ENCODE results near the gene OPRD1. TPM values are rescaled to one million over a fixed set of nuclear protein-coding genes. Genes with fewer than 3 reads are reported as not detected.

OPRD1 gene
- total RNA-seq, 1 experiment from 2014 or later = 0.23 TPM

DNA sequence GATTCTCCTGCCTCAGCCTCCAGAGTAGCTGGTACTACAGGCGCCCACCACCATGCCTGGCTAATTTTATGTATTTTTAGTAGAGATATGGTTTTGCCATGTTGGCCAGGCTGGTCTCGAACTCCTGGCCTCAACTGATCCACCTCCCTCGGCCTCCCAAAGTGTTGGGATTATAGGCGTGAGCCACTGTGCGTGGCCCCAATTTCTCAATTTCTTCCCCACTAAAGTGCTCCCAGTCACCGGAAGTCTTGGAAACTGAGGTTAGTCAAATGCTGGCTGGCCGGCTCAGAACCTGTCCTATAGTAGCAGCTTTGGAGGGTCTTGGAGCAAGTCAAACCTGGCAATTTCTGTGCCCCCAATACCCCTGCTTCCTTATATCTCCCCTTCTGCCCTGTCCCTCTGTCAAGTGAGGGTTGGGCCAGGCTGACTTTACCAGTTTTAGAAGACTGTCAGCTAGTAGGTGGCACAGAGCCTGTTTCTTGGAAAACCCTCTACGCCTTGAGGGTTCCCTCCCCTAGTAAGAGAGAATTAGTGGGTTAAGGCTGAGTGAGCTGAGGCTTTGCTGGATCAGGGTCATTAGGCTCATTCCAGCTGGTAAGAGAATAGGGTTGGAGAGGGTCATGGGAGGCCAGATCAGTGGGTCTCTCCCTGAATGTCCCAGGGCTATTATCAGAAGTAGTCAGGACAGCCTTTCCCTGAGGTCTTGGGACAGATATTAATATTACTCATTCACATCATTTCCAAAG is 94.1 kb downstream of the OPRD1 start:
- no peak for DNase-seq (ENCODE audit: low read depth)

DNA sequence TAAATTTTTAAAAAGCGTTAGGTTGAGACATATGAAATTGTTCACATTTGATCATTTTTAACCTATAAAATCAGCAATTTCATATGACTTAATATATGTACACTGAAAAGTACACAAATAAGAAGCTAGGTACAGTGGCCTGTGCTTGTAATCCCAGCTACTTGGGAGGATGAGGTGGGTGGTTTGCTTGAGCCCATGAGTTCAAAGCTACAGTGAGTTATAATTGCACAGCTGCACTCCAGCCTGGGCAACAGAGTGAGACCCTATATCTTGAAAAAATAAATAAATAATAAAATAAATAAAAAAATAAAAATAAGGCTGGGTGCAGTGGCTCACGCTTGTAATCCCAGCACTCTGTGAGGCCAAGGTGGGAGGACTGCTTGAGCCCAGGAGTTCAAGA is 97.2 kb downstream of the OPRD1 start:
- no peak for DNase-seq (ENCODE audit: low read depth)

- no peak for DNase-seq (ENCODE audit: low read depth)
Measured at GRCh38 chr1:28910379-28911115, 98.6 kb downstream of the OPRD1 start.

DNA sequence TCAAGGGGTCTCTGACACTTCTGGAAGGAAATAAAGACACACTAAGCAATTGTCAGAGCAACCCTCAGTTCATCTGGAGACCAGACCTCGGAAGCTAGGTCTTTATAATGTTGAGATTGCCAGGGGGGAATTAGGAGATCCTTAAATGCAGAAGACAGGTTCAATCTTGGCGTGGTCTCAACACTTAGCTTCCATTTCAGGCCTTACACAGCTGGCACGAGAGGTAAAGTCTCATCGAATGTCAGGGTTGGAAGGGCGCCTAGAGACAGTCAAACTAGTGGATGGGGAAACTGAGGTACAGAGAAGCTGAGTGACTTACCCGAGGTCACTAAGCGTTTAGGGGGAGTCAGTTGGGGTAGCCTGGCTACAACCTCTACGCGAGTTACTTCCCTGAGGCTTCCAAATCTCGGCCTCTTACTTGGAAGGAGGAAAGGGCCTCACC is 101.8 kb downstream of the OPRD1 start:
- no peak for DNase-seq (ENCODE audit: low read depth)

DNA sequence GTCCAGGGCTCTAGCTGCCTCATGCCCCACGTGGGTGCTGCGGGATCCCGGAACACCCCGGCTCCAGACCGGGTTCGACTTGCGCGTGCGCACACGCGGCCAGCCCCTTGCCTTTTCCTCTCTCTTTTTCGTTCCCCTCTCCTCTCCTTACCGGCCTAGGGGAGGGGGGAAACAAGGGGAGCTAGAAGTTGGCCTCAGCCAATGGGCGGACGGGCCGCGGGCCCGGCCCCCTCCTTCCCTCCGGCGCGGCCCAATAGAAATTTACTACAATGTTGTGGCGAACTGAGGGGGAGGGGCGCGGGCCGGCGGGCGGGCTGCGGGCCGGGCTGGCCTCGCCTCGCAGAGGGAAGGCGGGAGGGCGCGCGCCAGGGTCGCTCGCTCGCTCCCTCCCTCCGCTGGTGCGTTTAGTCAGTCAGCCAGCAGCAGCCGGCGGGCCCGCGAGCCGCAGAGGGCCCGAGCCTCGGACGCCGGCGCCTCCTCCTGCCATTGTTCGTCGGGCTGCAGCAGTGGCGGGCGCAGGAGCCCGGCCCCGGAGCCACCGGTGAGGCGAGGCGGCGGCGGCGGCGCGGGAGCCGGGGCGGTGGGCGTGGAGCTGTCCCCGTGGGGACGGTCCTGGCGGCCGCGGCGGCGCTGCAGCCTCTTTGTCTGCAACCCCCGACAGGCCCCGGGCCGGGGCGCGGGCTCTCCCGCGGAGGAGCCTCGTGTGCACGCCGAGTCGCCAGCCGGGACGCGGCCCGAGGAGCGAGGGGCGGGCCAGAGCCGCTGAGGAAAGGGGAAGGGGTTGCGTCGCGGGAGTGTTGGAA is 102.5 kb downstream of the OPRD1 start, which contains the start of gene EPB41:
Gene EPB41, plus strand, starts transcription at position 342 of the 803 bp plus-strand sequence. CDS start 72,869 bp downstream, outside the sequence.
- DNase-seq (ENCODE audit: low read depth) = peak; percentile 55

DNA sequence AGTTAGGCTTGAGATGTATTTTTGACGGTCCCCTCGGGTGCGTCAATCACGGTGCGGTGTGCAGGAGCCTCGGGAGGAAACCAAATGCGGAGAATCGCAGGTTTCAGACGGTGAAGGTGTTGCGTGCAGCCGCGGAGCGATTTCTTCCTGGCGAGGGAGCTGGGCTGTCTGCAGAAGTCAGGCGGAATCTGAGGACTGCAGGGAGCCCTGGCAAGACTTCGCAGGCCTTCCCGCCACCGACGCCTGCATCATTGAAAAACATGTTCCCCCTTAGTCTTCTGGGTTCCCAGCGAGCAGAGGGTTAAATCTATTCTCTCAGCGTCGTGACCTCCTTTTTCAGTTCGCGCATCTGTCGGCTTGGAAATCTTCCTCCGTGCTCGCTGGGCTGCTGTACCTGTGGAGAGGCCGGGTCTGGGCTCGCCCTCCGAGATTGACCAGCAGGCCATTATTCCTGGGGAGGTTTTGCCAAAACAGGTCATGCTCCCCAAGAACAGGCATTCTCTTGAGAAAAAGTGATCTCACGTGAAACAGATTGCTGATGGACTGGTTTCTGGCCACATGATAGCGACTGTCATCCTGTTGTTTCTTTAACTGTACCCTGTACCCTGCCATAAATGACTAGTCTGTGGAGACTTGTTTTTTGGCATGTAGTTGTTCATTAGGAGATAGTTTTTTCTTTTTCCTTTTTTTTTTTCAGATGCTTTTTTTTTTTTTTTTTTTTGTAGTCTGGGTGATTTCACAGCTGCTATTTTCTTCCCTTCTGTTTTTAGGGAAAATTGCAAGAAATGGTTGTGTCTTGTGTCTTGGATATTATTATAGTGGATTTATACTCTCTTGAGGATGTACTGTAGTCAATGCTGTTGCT is 103.3 kb downstream of the OPRD1 start:
- no peak for DNase-seq (ENCODE audit: low read depth)

GRCh38 chr1:28917757-28918118 is 105.8 kb downstream of the OPRD1 start:
- DNase-seq (ENCODE audit: low read depth) = no peak

Other genes starting within 250 kb of the OPRD1 start
- gene RAB42, start 219.9 kb upstream of the OPRD1 start, total RNA-seq (2014; rRNA removed) = 1.6 and 3.0 TPM in 2 replicates
- 32.5 and 43.7 TPM in 2 replicates for gene TAF12, start 169.1 kb upstream of the OPRD1 start, total RNA-seq (2014; rRNA removed)
- gene RNU11, start 163.6 kb upstream of the OPRD1 start, total RNA-seq (2014; rRNA removed) = not detected in 2 replicates
- gene GMEB1, start 143.4 kb upstream of the OPRD1 start, total RNA-seq (2014; rRNA removed) = 8.5 and 8.7 TPM in 2 replicates
- 53.5 and 66.7 TPM in 2 replicates for gene YTHDF2, start 75.2 kb upstream of the OPRD1 start, total RNA-seq (2014; rRNA removed)
- 0.11 TPM in 1 of 2 replicates, not detected in the other for gene EPB41, start 102.4 kb downstream of the OPRD1 start, total RNA-seq (2014; rRNA removed)

Data from LHCN-M2 (cell line).